Activated naive CD4-positive, alpha-beta T cell treated with anti-CD3 and anti-CD28 coated beads for 36 hours (primary cell): ENCODE data around the gene KRT6B. TPM values are rescaled to one million over a fixed set of nuclear protein-coding genes. Genes with fewer than 3 reads are reported as not detected.
"Not testable (repeated sequence)": the region's sequence is repeated elsewhere in the genome, so short reads cannot be mapped to it uniquely, and the experiment has no call there.

Experiments
- CTCF ChIA-PET: fragments of 350-600 bp; sonication (Branson Sonifier 250); formaldehyde crosslinking; loops from one replicate; lab custom pipeline; 2021; ENCODE audit warnings: antibody characterized with exemption; lab: Charles Lee
- DNase-seq: peaks from one replicate; pipeline ENCODE4 v3.0.0-alpha.2; 2020
- H3K27ac Mint-ChIP-seq: one replicate; pipeline ENCODE4 v1.8.0; 2021; ENCODE audit warnings: mild to moderate bottlenecking, mixed read lengths
- H3K27me3 Mint-ChIP-seq: one replicate; pipeline ENCODE4 v1.8.0; 2021; ENCODE audit warnings: low read depth, mixed read lengths
- H3K36me3 Mint-ChIP-seq: one replicate; pipeline ENCODE4 v1.8.0; 2021; ENCODE audit warnings: low read depth, mixed read lengths
- H3K4me1 Mint-ChIP-seq: one replicate; pipeline ENCODE4 v1.8.0; 2021; ENCODE audit warnings: low read depth, mixed read lengths
- H3K4me3 Mint-ChIP-seq: one replicate; pipeline ENCODE4 v1.8.0; 2021; ENCODE audit warnings: mild to moderate bottlenecking, moderate library complexity, mixed read lengths
- H3K9me3 Mint-ChIP-seq: one replicate; pipeline ENCODE4 v1.8.0; 2021; ENCODE audit warnings: mixed read lengths
- intact Hi-C: fragments of 100-400 bp; cut with micrococcal nuclease; formaldehyde crosslinking; loops from one replicate; pipeline ENCODE4 v1.15.1; 2023
- total RNA-seq, 2 experiments: library from RNA; stranded (reverse); gene quantifications; one replicate each; pipeline ENCODE4 v1.2.3, GENCODE V29; 2021

KRT6B gene
- total RNA-seq, 2 experiments from 2014 or later = not detected

DNA sequence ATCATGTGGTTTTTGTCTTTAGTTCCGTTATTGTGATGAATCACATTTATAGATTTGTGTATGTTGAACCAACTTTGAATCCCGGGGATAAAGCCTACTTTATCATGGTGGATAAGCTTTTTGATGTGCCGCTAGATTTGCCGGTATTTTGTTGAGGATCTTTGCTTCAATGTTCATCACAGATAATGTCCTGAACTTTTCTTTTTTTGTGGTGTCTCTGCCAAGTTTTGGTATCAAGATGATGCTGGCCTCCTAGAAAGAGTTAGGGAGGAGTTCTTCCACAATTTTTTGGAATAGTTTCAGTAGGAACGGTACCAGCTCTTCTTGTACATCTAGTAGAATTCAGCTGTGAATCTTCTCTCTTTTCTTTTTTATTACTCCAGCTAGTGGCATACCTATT lies 6.9 kb upstream of the KRT6B start:
- CTCF ChIA-PET = no interaction called here
- Mint-ChIP-seq H3K4me3 (no peak overlapping the region), H3K4me1 (peaks cover 2% of the 10 kb centered on the region), H3K9me3 (no peaks in the 10 kb centered on the region), H3K36me3 (no peaks in the 10 kb centered on the region), H3K27me3 (peaks cover 5% of the 10 kb centered on the region), H3K27ac (no peak overlapping the region)
- no peak for DNase-seq
- intact Hi-C loops = no loop called here

GRCh38 chr12:52455821-52456220 lies 3.9 kb upstream of the KRT6B start:
- H3K27me3 Mint-ChIP-seq = peaks cover 5% of the 10 kb centered on the region
- H3K9me3 Mint-ChIP-seq = no peaks in the 10 kb centered on the region
- peaks cover 2% of the 10 kb centered on the region for H3K4me1 Mint-ChIP-seq
- intact Hi-C loops = no loop called here
- CTCF ChIA-PET = no interaction called here
- H3K27ac Mint-ChIP-seq = no peak overlapping the region
- H3K4me3 Mint-ChIP-seq = no peak overlapping the region
- no peak for DNase-seq
- H3K36me3 Mint-ChIP-seq = no peaks in the 10 kb centered on the region

DNA sequence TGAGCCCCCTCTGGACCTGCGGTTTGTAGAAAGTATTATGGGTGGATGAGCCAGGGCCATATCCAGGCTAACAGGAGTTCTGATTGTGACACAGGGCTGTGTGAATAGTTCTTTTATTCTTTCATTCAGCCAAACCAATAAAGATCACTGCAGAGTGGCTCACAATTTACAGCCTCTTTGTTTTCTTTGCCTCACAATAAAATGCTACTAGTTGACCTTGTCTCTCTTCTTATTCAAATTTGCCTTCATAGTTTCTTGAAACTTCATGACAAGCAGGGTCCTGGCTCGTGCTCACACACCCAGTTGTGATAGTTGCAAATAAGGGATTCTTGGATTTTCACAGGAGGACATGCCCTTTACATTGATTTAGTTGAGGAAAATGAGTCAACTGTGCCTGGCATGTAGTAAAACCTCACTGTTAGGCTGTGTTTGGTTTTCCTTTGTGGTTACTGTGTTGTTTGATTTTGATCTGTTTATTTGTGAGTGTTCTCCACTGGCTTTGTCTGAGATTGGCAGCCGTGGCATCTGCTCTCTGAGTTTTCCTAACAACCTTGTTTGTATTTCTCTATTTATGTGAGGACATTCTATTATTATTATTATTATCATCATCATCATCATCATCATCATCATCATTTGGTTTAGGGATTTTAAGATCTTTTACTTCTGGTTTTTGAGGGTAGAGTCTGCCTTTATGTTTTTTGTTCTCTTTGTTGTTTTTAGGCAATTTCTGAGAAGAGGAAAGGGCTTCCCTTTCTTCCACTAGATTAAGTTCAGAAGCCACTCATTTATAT lies 2.7 kb upstream of the KRT6B start:
- no peak overlapping the region for H3K27ac Mint-ChIP-seq
- no peak overlapping the region for H3K4me3 Mint-ChIP-seq
- DNase-seq = no peak
- H3K9me3 Mint-ChIP-seq = no peaks in the 10 kb centered on the region
- no peaks in the 10 kb centered on the region for H3K27me3 Mint-ChIP-seq
- H3K36me3 Mint-ChIP-seq = no peaks in the 10 kb centered on the region
- peaks cover 2% of the 10 kb centered on the region for H3K4me1 Mint-ChIP-seq
- CTCF ChIA-PET = no interaction called here
- intact Hi-C loops = no loop called here

- Mint-ChIP-seq H3K4me3 (no peak overlapping the region), H3K27me3 (peaks cover 6% of the 10 kb centered on the region), H3K27ac (no peak overlapping the region), H3K4me1 (no peaks in the 10 kb centered on the region), H3K9me3 (no peaks in the 10 kb centered on the region), H3K36me3 (no peaks in the 10 kb centered on the region)
- DNase-seq = no peak
- intact Hi-C loops = no loop called here
- CTCF ChIA-PET = no interaction called here
Measured at GRCh38 chr12:52448228-52448627, 3.7 kb downstream of the KRT6B start.

DNA sequence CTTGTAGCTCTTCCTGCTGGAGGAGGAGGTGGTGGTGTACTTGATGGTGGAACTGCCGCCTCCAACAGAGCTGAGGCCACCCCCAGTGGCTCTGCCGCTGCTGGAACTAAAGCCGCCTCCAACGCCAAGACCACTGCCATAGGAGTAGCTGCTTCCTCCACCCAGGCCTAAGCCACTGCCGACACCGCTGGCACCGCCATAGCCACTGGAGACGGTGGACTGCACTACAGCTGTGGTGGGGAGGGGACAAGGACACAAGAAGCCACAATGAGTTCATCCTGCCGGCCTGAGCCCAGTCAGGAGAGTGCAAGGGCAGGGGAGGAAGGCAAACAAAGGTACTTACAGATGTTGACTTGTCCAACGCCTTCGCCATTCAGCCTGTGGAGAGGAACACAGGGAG lies 4.8 kb downstream of the KRT6B start:
- H3K9me3 Mint-ChIP-seq, DNase-seq, intact Hi-C loops, H3K27ac Mint-ChIP-seq, H3K4me3 Mint-ChIP-seq, H3K36me3 Mint-ChIP-seq, H3K4me1 Mint-ChIP-seq, H3K27me3 Mint-ChIP-seq: not testable (repeated sequence)
- CTCF ChIA-PET = interaction anchor here (1.1 kb wide), 1 partner anchor 19 kb away, joined by 3 read pairs; no protein-coding TSS in a partner anchor

- no peaks in the 10 kb centered on the region for H3K36me3 Mint-ChIP-seq
- CTCF ChIA-PET = interaction anchor here (1.1 kb wide), 1 partner anchor 19 kb away, joined by 3 read pairs; no protein-coding TSS in a partner anchor
- no peaks in the 10 kb centered on the region for H3K9me3 Mint-ChIP-seq
- no peak overlapping the region for H3K4me3 Mint-ChIP-seq
- H3K4me1 Mint-ChIP-seq = no peaks in the 10 kb centered on the region
- intact Hi-C loops = no loop called here
- DNase-seq = no peak
- no peak overlapping the region for H3K27ac Mint-ChIP-seq
- H3K27me3 Mint-ChIP-seq = peaks cover 10% of the 10 kb centered on the region
Measured at GRCh38 chr12:52446367-52447045, 5.4 kb downstream of the KRT6B start.

DNA sequence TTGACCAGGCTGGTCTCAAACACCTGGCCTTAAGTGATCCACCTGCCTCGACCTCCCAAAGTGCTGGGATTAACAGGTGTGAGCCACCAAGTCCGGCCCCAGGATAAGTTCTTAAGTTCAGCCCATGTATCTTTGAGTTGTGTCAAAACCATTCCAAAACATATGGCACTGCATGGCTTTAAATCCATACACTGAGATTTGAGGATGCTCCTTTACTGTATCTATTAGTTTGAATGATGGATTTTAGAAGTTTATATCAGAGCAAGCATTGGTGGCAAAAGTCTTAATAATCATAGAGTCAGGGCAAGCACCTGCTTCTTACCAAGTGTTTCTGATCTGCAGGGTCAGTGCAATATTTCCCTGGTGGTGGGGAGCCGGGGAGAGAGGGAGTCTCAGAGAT lies 6.1 kb downstream of the KRT6B start:
- intact Hi-C loops = no loop called here
- Mint-ChIP-seq H3K27ac (no peak overlapping the region), H3K27me3 (peaks cover 12% of the 10 kb centered on the region), H3K4me1 (no peaks in the 10 kb centered on the region), H3K36me3 (no peaks in the 10 kb centered on the region), H3K4me3 (no peak overlapping the region), H3K9me3 (no peaks in the 10 kb centered on the region)
- DNase-seq = no peak
- CTCF ChIA-PET = no interaction called here

DNA sequence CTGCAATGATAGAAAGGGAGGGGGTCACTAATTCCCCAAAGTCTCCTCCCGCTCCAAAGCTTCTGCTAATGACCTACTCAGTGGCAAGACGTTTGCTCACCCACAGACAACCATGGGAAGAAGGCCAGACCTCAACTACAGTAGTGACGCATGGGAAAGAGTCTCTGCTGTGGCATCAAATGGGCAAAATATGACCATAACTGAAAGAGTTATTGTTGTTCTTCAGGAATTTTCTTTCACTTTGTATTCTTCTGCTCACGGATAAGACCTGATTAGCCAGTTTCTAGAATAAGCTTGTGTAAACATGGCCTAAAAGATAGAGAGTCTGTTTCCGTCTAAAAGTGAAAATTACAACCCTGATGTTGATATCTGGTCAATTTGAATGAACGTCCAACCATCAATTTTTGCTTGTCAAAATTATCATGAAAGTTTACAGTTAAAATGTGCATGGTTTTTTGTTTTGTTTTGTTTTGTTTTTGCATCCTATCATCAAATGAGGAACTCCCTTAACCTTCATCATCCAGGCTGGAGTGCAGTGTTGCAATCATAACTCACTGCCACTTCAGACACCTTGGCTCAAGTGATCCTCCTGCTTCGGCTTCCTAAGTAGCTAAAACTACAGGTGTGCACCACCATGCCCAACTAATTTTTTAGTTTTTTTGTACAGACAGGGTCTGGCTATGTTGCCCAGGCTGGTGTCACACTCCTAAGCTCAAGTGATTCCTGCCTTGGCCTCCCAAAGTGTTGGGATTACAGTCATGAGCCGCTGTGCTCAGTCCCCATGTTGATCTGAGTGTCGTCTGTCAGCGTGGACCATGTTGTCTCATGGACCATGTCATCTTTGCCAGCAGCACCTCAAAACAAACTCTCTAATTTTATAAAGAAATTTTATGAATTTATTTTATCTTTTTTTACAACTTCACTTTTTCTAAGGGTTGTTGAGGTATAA lies 7.0 kb downstream of the KRT6B start:
- Mint-ChIP-seq H3K27ac (no peak overlapping the region), H3K4me3 (no peak overlapping the region), H3K9me3 (no peaks in the 10 kb centered on the region), H3K4me1 (no peaks in the 10 kb centered on the region), H3K36me3 (no peaks in the 10 kb centered on the region), H3K27me3 (peaks cover 12% of the 10 kb centered on the region)
- no peak for DNase-seq
- intact Hi-C loops = no loop called here
- CTCF ChIA-PET = interaction anchor here (0.7 kb wide), 1 partner anchor 435 kb away, joined by 3 read pairs; no protein-coding TSS in a partner anchor

DNA sequence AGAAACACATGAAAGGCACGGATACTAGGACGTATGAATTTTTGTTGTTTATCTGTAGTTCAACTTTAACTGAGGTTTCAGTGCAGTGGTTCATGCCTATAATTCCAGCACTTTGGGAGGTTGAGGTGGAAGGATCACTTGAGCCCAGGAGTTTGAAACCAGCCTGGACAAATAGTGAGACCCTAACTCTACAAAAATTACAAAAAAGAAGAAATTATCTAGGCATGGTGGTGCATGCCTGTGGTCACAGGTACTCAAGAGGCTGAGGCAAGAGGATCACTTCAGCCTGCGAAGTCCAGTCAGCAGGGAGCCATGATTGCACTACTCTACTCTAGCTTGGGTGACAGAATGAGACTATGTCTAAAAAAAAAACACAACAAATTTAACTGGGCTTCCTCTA lies 8.0 kb downstream of the KRT6B start:
- Mint-ChIP-seq H3K4me3 (no peak overlapping the region), H3K9me3 (no peaks in the 10 kb centered on the region), H3K36me3 (no peaks in the 10 kb centered on the region), H3K27me3 (peaks cover 12% of the 10 kb centered on the region), H3K27ac (no peak overlapping the region), H3K4me1 (no peaks in the 10 kb centered on the region)
- intact Hi-C loops = no loop called here
- no peak for DNase-seq
- CTCF ChIA-PET = interaction anchor here (0.7 kb wide), 1 partner anchor 436 kb away, joined by 3 read pairs; no protein-coding TSS in a partner anchor

DNA sequence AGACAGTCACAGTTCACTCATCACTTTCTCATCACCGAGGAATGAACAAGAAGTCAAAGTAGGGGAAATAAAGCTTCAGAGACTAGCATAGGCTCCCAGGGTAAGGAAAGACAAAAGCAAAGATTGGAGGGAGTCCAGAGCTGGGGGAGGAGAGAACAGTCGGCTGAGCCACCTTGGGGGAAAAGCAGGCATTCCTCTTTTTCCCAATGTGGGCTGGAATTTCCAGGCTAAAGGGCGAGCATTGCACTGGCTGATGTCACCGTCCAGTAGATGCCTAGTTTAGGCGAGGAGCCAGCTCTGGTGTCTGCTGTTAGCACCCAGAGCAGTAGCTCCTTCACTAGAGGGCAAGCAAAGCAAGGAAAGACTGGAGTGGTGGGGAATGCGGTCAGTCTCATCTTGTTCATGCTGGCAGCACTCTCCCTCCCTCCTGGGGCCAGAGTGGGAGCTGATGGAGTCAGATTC lies 9.3 kb downstream of the KRT6B start:
- Mint-ChIP-seq H3K27me3 (peaks cover 12% of the 10 kb centered on the region), H3K4me1 (no peaks in the 10 kb centered on the region), H3K36me3 (no peaks in the 10 kb centered on the region), H3K27ac (no peak overlapping the region), H3K9me3 (no peaks in the 10 kb centered on the region), H3K4me3 (no peak overlapping the region)
- no peak for DNase-seq
- CTCF ChIA-PET = no interaction called here
- intact Hi-C loops = no loop called here

- H3K27me3 Mint-ChIP-seq = peaks cover 12% of the 10 kb centered on the region
- intact Hi-C loops = no loop called here
- no peaks in the 10 kb centered on the region for H3K4me1 Mint-ChIP-seq
- no peak overlapping the region for H3K4me3 Mint-ChIP-seq
- no peaks in the 10 kb centered on the region for H3K9me3 Mint-ChIP-seq
- CTCF ChIA-PET = no interaction called here
- no peak for DNase-seq
- H3K27ac Mint-ChIP-seq = no peak overlapping the region
- no peaks in the 10 kb centered on the region for H3K36me3 Mint-ChIP-seq
Measured at GRCh38 chr12:52441320-52441911, 10.5 kb downstream of the KRT6B start.
